B cell (primary cell): ENCODE results near the gene CAMK4. TPM values are rescaled to one million over a fixed set of nuclear protein-coding genes. Genes with fewer than 3 reads are reported as not detected.

Source experiments
- ATAC-seq: fragments of 200-7000 bp; cut with Tn5 transposase; one replicate; pipeline ENCODE4 v1.10.0; 2021; ENCODE audit warnings: low read depth, mild to moderate bottlenecking, moderate number of reproducible peaks, moderate library complexity
- CTCF ChIA-PET: fragments of 350-600 bp; sonication (Branson Sonifier 250); formaldehyde crosslinking; loops from one replicate; lab custom pipeline; 2021; ENCODE audit warnings: antibody characterized with exemption, inconsistent platforms; lab: Charles Lee
- POLR2A ChIA-PET: fragments of 350-600 bp; sonication (Branson Sonifier 250); formaldehyde crosslinking; loops from one replicate; lab custom pipeline; 2021; ENCODE audit warnings: antibody characterized with exemption; lab: Charles Lee
- DNase-seq: peaks from one replicate; pipeline ENCODE4 v3.0.0; 2013
- H2AFZ ChIP-seq: 2 replicates; pipeline ENCODE4 v1.6.1; 2012; ENCODE audit warnings: mild to moderate bottlenecking, low read depth, low read length; ENCODE audit not compliant: insufficient read depth, poor library complexity, severe bottlenecking
- H3K27ac ChIP-seq, 2 donors: 1 replicate in 1 of 2; 2 replicates in 1 of 2; pipeline ENCODE4 v1.5.1; 2012 to 2013; ENCODE audit warnings: low read length in 2 of 2, mild to moderate bottlenecking in 2 of 2, moderate library complexity in 1 of 2
- H3K27me3 ChIP-seq, 4 experiments: fragments of 200-600 bp in 1 of 4; sonication (generic) in 1 of 4; replicated peaks in 1 of 4; 1 replicate in 2 of 4; 2 replicates in 2 of 4; pipeline versions ENCODE4 v1.6.1 to v1.7.0; 2013 to 2016; ENCODE audit warnings: low read length in 3 of 4, mild to moderate bottlenecking in 2 of 4, mixed read lengths in 1 of 4, moderate library complexity in 1 of 4; ENCODE audit not compliant: insufficient read depth in 4 of 4, control insufficient read depth in 3 of 4; ENCODE audit errors: control extremely low read depth in 1 of 4
- H3K36me3 ChIP-seq, 2 experiments: replicated peaks in 1 of 2; 1 replicate in 1 of 2; 2 replicates in 1 of 2; pipeline versions ENCODE4 v1.6.1 to v1.7.1; 2013; ENCODE audit warnings: low read length in 1 of 2; ENCODE audit not compliant: insufficient read depth in 2 of 2, control insufficient read depth in 1 of 2; ENCODE audit errors: control extremely low read depth in 1 of 2, extremely low read depth in 1 of 2
- H3K4me1 ChIP-seq, 2 donors: fragments of 200-600 bp in 1 of 2; sonication (generic) in 1 of 2; 1 replicate in 1 of 2; 2 replicates in 1 of 2; pipeline versions ENCODE4 v1.5.1 to v1.6.1; 2013 to 2017; ENCODE audit warnings: low read length in 2 of 2; ENCODE audit not compliant: control insufficient read depth in 2 of 2, insufficient read depth in 2 of 2
- H3K4me2 ChIP-seq: replicated peaks from 2 replicates; pipeline ENCODE3; 2012; ENCODE audit warnings: mild to moderate bottlenecking, low read depth, low read length; ENCODE audit not compliant: poor library complexity, severe bottlenecking
- H3K4me3 ChIP-seq, 5 experiments: fragments of 200-600 bp in 1 of 5; sonication (generic) in 1 of 5; 1 replicate in 3 of 5; 2 replicates in 2 of 5; pipeline versions ENCODE4 v1.5.1 to v1.7.0; 2011 to 2016; ENCODE audit warnings: low read length in 4 of 5, mild to moderate bottlenecking in 4 of 5, low read depth in 2 of 5, control low read depth in 1 of 5, moderate library complexity in 1 of 5; ENCODE audit not compliant: insufficient read depth in 1 of 5; ENCODE audit errors: control extremely low read depth in 1 of 5, extremely low read depth in 1 of 5
- H3K79me2 ChIP-seq: fragments of 200-600 bp; sonication (generic); one replicate; pipeline ENCODE4 v1.6.0; 2016; ENCODE audit warnings: low read length; ENCODE audit not compliant: control insufficient read depth, insufficient read depth
- H3K9ac ChIP-seq: fragments of 200-600 bp; sonication (generic); 2 replicates; pipeline ENCODE4 v1.6.1; 2017; ENCODE audit warnings: mild to moderate bottlenecking, low read length, moderate library complexity
- H3K9me3 ChIP-seq, 3 donors: one replicate each; pipeline versions ENCODE4 v1.6.1 to v1.7.1; 2013; ENCODE audit warnings: low read length in 2 of 3; ENCODE audit not compliant: control insufficient read depth in 2 of 3, insufficient read depth in 1 of 3; ENCODE audit errors: control extremely low read depth in 1 of 3
- H4K20me1 ChIP-seq: 2 replicates; pipeline ENCODE4 v1.6.0; 2012; ENCODE audit warnings: mild to moderate bottlenecking, low read length; ENCODE audit not compliant: insufficient read depth, control insufficient read depth, poor library complexity, severe bottlenecking
- H3K27ac Mint-ChIP-seq: one replicate; pipeline ENCODE4 v1.8.0; 2021; ENCODE audit warnings: mixed read lengths
- H3K27me3 Mint-ChIP-seq: one replicate; pipeline ENCODE4 v1.8.0; 2021; ENCODE audit warnings: mixed read lengths
- H3K4me1 Mint-ChIP-seq: one replicate; pipeline ENCODE4 v1.8.0; 2021; ENCODE audit warnings: mixed read lengths
- H3K4me3 Mint-ChIP-seq: one replicate; pipeline ENCODE4 v1.8.0; 2021; ENCODE audit warnings: mixed read lengths
- H3K9me3 Mint-ChIP-seq: one replicate; pipeline ENCODE4 v1.8.0; 2022; ENCODE audit warnings: mixed read lengths; ENCODE audit not compliant: insufficient read depth
- EZH2 ChIP-seq: IDR thresholded peaks from 2 replicates; pipeline ENCODE4 v1.6.1; 2012; ENCODE audit warnings: borderline replicate concordance, low read depth, mild to moderate bottlenecking, moderate library complexity, low read length; ENCODE audit not compliant: insufficient read depth, poor library complexity, severe bottlenecking
- WGBS: methylation state at CpG from one replicate; pipeline ENCODE4 v1.1.5; 2013; ENCODE audit warnings: missing lambda C conversion rate; ENCODE audit not compliant: insufficient coverage; 5-methylcytosine and 5-hydroxymethylcytosine counted together
- intact Hi-C: fragments of 100-400 bp; cut with micrococcal nuclease; formaldehyde crosslinking; loops from one replicate; pipeline ENCODE4 v1.10.0; 2022
- polyA plus RNA-seq: library from polyadenylated mRNA; depleted of rRNA; stranded (reverse); fragments of >200 nt; gene quantifications from 2 replicates; pipeline ENCODE4 v1.2.3, GENCODE V29; 2012
- total RNA-seq, 2 donors: library from RNA; stranded (reverse); fragments of 120-200 nt in 1 of 2; gene quantifications; 1 replicate in 1 of 2; 2 replicates in 1 of 2; pipeline versions ENCODE4 v1.2.3 to v1.2.4, GENCODE V29; 2013 to 2022
- TF ChIP-seq, protein P1 (sequence below): fragments of 200-600 bp; IDR thresholded peaks from one replicate; pipeline ENCODE4 v1.8.0; 2022; ENCODE audit warnings: antibody characterized with exemption, mild to moderate bottlenecking

CAMK4 gene
- total and polyA plus RNA-seq, 2 donors (not counting 1 experiment from before 2014, with no cell fraction given) = 0.78 to 4.8 TPM

- no peak overlapping the region for H3K4me3 Mint-ChIP-seq
- H3K27ac Mint-ChIP-seq = no peak overlapping the region
- Histone ChIP-seq H3K27ac (no peak overlapping the region), H3K4me3 (no peak overlapping the region), H3K36me3 (no peaks in the 10 kb centered on the region), H3K27me3 (no peaks in the 10 kb centered on the region), H3K9me3 (no peaks in the 10 kb centered on the region), H3K9ac (no peak overlapping the region), H3K4me2 (no peak overlapping the region), H4K20me1 (no peaks in the 10 kb centered on the region), H3K4me1 (no peaks in the 10 kb centered on the region), H3K79me2 (no peaks in the 10 kb centered on the region), H2AFZ (no peak overlapping the region)
- ChIA-PET POLR2A (no interaction called here), CTCF (no interaction called here)
- H3K27me3 Mint-ChIP-seq = no peaks in the 10 kb centered on the region
- DNase-seq (no peak), ATAC-seq (no peak)
- no peaks in the 10 kb centered on the region for H3K9me3 Mint-ChIP-seq
- WGBS = 75% methylated on average over 1 of the region's 1 CpG
- intact Hi-C loops = no loop called here
- no peaks in the 10 kb centered on the region for H3K4me1 Mint-ChIP-seq
- TF ChIP-seq, protein P1, sequence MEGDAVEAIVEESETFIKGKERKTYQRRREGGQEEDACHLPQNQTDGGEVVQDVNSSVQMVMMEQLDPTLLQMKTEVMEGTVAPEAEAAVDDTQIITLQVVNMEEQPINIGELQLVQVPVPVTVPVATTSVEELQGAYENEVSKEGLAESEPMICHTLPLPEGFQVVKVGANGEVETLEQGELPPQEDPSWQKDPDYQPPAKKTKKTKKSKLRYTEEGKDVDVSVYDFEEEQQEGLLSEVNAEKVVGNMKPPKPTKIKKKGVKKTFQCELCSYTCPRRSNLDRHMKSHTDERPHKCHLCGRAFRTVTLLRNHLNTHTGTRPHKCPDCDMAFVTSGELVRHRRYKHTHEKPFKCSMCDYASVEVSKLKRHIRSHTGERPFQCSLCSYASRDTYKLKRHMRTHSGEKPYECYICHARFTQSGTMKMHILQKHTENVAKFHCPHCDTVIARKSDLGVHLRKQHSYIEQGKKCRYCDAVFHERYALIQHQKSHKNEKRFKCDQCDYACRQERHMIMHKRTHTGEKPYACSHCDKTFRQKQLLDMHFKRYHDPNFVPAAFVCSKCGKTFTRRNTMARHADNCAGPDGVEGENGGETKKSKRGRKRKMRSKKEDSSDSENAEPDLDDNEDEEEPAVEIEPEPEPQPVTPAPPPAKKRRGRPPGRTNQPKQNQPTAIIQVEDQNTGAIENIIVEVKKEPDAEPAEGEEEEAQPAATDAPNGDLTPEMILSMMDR = no peak
- TF ChIP-seq EZH2 = no peak
These were observed 148.6 kb downstream of the CAMK4 start for GRCh38 chr5:111372799-111373198.

DNA sequence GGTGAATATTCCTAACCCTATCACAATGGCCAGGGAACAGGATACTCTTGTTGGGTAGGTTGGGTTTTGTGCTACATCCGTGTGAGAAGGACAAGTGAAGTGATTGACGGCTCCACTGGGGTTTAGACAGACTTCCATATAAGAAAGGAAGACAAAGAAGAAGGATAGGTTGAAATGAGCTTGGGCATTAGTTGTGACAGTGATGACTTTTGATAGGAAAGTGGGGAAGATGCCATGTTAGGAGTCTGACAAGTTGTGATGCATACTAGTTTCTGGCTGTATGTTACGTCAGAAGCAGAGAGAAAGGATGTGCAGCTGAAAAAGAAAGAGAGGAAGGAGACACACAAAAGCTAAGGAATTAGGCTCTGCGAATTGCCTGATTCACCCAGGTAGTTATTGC, 150.2 kb downstream of the CAMK4 start:
- Histone ChIP-seq H2AFZ (no peak overlapping the region), H3K9ac (no peak overlapping the region), H3K9me3 (no peaks in the 10 kb centered on the region), H3K27ac (no peak overlapping the region), H3K4me2 (no peak overlapping the region), H3K4me1 (no peaks in the 10 kb centered on the region), H3K36me3 (no peaks in the 10 kb centered on the region), H3K79me2 (no peaks in the 10 kb centered on the region), H3K4me3 (no peak overlapping the region), H3K27me3 (no peaks in the 10 kb centered on the region), H4K20me1 (no peaks in the 10 kb centered on the region)
- Mint-ChIP-seq H3K27ac (no peak overlapping the region), H3K9me3 (no peaks in the 10 kb centered on the region), H3K4me3 (no peak overlapping the region), H3K27me3 (no peaks in the 10 kb centered on the region), H3K4me1 (no peaks in the 10 kb centered on the region)
- CTCF ChIA-PET = no interaction called here
- POLR2A ChIA-PET = no interaction called here
- intact Hi-C loops = no loop called here
- 92% methylated on average over 2 of the region's 4 CpGs for WGBS
- TF ChIP-seq, protein P1 = no peak
- TF ChIP-seq EZH2 = no peak
- no peak for ATAC-seq
- no peak for DNase-seq
